Medulla oblongata (tissue), 1 donor: ENCODE measurements around the gene ADGRL4.
A peak's percentile ranks its signal among the peaks of the same experiment; 100 is the strongest.
"Not testable (repeated sequence)": the region's sequence is repeated elsewhere in the genome, so short reads cannot be mapped to it uniquely, and the experiment has no call there.

Experiments
- DNase-seq: peaks from one replicate; pipeline ENCODE4 v3.0.0-alpha.2; 2015; ENCODE audit errors: extremely low spot score

ADGRL4 gene

GRCh38 chr1:79006564-79006963 lies at the start of gene ADGRL4:
Gene ADGRL4 (minus strand): TSS chr1:79006730. CDS start chr1:79006654, 76 bp downstream.
- no peak for DNase-seq

GRCh38 chr1:79055856-79056255 lies 49.3 kb upstream of the ADGRL4 start:
- no peak for DNase-seq

- DNase-seq = peak; percentile 6
Measured at GRCh38 chr1:79052829-79053449, 46.4 kb upstream of the ADGRL4 start.

GRCh38 chr1:79044974-79045650 lies 38.6 kb upstream of the ADGRL4 start:
- DNase-seq = no peak

- no peak for DNase-seq
Measured at GRCh38 chr1:79043506-79043905, 37.0 kb upstream of the ADGRL4 start.

GRCh38 chr1:79042539-79042938 lies 36.0 kb upstream of the ADGRL4 start:
- DNase-seq = no peak

GRCh38 chr1:79042117-79042516 lies 35.6 kb upstream of the ADGRL4 start:
- DNase-seq = no peak

GRCh38 chr1:79041666-79042065 lies 35.1 kb upstream of the ADGRL4 start:
- DNase-seq = no peak

GRCh38 chr1:79040424-79041082 lies 34.0 kb upstream of the ADGRL4 start:
- DNase-seq = no peak

- DNase-seq = no peak
Measured at GRCh38 chr1:79037085-79037484, 30.6 kb upstream of the ADGRL4 start.

- DNase-seq = no peak
Measured at GRCh38 chr1:79012500-79012899, 6.0 kb upstream of the ADGRL4 start.

GRCh38 chr1:79010589-79010988 lies 4.1 kb upstream of the ADGRL4 start:
- DNase-seq = no peak

- DNase-seq = no peak
Measured at GRCh38 chr1:79005945-79006344, 585 bp downstream of the ADGRL4 start.

- DNase-seq = no peak
Measured at GRCh38 chr1:79004916-79005315, 1.6 kb downstream of the ADGRL4 start.

- DNase-seq = no peak
Measured at GRCh38 chr1:78996791-78997190, 9.7 kb downstream of the ADGRL4 start.

- DNase-seq = no peak
Measured at GRCh38 chr1:78987042-78987441, 19.5 kb downstream of the ADGRL4 start.

GRCh38 chr1:78980511-78980910 lies 26.0 kb downstream of the ADGRL4 start:
- no peak for DNase-seq

GRCh38 chr1:78972723-78973122 lies 33.8 kb downstream of the ADGRL4 start:
- DNase-seq = no peak

GRCh38 chr1:78967091-78967490 lies 39.4 kb downstream of the ADGRL4 start:
- DNase-seq = not testable (repeated sequence)

- no peak for DNase-seq
Measured at GRCh38 chr1:78958711-78959110, 47.8 kb downstream of the ADGRL4 start.

- no peak for DNase-seq
Measured at GRCh38 chr1:78950826-78951225, 55.7 kb downstream of the ADGRL4 start.

- no peak for DNase-seq
Measured at GRCh38 chr1:78949227-78949626, 57.3 kb downstream of the ADGRL4 start.

- DNase-seq = no peak
Measured at GRCh38 chr1:78919150-78919549, 87.4 kb downstream of the ADGRL4 start.
